ENCODE measurements around the gene SLC16A5. TPM values are rescaled to one million over a fixed set of nuclear protein-coding genes. Genes with fewer than 3 reads are reported as not detected.

SLC16A5 gene
- total RNA-seq, 4 donors from 2014 or later, result 59.1 to 93.3 (median 61.4) TPM

DNA sequence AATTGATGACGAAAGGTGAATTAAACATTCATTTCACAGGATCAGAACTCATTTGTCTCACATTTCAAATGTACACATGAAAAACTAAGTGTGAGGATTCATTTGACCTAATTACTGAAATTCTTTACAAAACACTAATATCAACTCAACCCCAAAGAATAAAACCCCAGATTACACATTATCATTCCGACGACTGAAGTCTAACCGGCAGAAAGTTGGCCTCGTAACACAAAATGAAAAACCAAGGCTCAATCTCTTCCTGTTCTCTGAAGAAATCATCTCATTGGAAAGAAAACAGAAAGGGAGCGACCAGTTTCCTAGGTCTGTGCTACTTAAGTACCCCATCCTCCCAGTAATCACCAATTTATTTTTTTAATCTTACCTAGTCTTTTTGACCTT lies 64.8 kb downstream of the SLC16A5 start:
- WGBS, result 84% methylated on average over 6 of the region's 6 CpGs

DNA sequence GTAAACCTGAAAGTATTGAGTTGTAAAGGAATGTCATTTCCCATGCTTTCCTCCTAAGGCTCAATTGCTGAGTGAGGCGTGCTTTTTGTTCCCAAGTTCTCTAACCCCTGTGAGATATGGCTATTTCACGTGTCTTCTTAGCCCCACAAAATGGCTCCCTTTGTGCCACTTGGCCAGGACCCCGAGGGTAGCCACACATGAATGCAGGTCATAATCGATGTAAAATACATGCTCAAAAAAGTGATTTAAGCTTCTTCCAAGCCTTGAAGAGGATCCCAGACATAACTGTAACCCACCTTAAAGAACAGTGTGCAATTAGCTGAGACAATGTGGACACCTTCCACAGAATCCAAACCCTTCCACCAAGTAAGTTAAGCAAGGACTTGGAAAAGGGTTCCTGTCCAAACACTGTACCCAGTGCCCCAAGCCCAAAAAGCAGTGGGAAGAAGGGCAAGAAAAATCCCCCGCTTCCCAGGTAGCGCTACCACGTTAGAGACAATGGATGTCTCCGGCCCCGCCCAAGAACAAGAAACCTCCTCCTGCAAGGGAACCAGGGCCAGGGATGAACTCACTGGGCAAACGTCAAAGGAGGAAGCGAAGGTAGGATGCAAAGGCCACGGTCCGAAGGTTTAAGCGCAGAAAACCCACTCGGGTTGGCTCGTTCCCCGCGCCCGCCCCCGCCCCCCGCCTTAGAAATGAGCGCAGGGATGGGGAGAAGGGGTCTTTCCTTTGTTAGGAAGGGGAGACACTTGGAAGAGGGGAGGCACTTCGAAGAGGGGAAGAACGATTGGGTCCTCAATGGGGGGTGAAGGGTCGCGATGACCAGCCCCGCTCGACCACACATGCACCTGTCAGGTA lies 65.4 kb downstream of the SLC16A5 start:
- DNase-seq (ENCODE audit: low spot score in 2 of 2), result peak; percentile 54 to 60
- Histone ChIP-seq H3K27me3 (no peaks in the 10 kb centered on the region), H3K9me3 (no peaks in the 10 kb centered on the region), H3K36me3 (peaks cover 4% of the 10 kb centered on the region), H3K27ac (no peak overlapping the region), H3K4me3 (peak overlapping the region; percentile 98), H3K4me1 (peaks cover 23% of the 10 kb centered on the region)
- TF ChIP-seq EP300 (IDR thresholded peaks at IDR 0.05) (no peak), POLR2A (IDR thresholded peaks at IDR 0.05) (no peak), POLR2AphosphoS5 (IDR thresholded peaks at IDR 0.05) (no peak)
- TF ChIP-seq, protein P1, sequence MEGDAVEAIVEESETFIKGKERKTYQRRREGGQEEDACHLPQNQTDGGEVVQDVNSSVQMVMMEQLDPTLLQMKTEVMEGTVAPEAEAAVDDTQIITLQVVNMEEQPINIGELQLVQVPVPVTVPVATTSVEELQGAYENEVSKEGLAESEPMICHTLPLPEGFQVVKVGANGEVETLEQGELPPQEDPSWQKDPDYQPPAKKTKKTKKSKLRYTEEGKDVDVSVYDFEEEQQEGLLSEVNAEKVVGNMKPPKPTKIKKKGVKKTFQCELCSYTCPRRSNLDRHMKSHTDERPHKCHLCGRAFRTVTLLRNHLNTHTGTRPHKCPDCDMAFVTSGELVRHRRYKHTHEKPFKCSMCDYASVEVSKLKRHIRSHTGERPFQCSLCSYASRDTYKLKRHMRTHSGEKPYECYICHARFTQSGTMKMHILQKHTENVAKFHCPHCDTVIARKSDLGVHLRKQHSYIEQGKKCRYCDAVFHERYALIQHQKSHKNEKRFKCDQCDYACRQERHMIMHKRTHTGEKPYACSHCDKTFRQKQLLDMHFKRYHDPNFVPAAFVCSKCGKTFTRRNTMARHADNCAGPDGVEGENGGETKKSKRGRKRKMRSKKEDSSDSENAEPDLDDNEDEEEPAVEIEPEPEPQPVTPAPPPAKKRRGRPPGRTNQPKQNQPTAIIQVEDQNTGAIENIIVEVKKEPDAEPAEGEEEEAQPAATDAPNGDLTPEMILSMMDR (IDR thresholded peaks at IDR 0.05), result no peak
- WGBS, result 6% methylated on average over 28 of the region's 28 CpGs

More for the DNA sequence above, 64.8 kb downstream of the SLC16A5 start:
- Histone ChIP-seq H3K36me3 (peaks cover 9% of the 10 kb centered on the region), H3K4me1 (peaks cover 23% of the 10 kb centered on the region), H3K27ac (no peak overlapping the region), H3K9me3 (no peaks in the 10 kb centered on the region), H3K4me3 (peak overlapping the region; percentile 98), H3K27me3 (no peaks in the 10 kb centered on the region)
- TF ChIP-seq EP300 (IDR thresholded peaks at IDR 0.05) (no peak), POLR2A (IDR thresholded peaks at IDR 0.05) (no peak), POLR2AphosphoS5 (IDR thresholded peaks at IDR 0.05) (no peak)
- TF ChIP-seq, protein P1 (IDR thresholded peaks at IDR 0.05), result no peak
- no peak for DNase-seq (ENCODE audit: low spot score in 2 of 2)

DNA sequence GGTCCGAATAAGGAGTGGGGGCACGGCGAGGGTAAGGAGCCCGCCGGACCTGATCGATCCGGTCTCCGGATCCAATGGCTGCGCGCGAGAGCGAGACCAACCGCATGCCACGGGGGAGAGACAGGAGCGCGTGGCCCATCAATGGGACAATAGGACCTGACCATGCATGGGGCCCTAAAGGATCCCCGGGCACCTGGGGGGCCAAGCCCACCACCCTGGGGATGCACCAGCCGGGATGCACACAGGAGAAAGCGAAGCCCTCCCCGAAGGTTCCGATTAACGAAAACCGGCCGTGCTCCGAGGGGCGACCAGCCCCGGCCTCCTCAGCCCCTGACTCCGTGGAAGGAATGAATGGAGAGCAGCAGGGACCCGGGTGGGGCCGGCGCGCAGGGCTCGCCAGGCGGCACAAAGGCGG lies 66.0 kb downstream of the SLC16A5 start:
- peak overlapping the region; percentile 71 for H3K27ac ChIP-seq
- no peaks in the 10 kb centered on the region for H3K9me3 ChIP-seq
- TF ChIP-seq POLR2A (IDR thresholded peaks at IDR 0.05), result no peak
- peak in 1 of 2 donors; percentile 68 for DNase-seq (ENCODE audit: low spot score in 2 of 2)
- peaks cover 23% of the 10 kb centered on the region for H3K4me1 ChIP-seq
- H3K4me3 ChIP-seq, result peak overlapping the region; percentile 98
- under 1% methylated on average over 35 of the region's 35 CpGs for WGBS
- no peaks in the 10 kb centered on the region for H3K36me3 ChIP-seq
- H3K27me3 ChIP-seq, result no peaks in the 10 kb centered on the region

DNA sequence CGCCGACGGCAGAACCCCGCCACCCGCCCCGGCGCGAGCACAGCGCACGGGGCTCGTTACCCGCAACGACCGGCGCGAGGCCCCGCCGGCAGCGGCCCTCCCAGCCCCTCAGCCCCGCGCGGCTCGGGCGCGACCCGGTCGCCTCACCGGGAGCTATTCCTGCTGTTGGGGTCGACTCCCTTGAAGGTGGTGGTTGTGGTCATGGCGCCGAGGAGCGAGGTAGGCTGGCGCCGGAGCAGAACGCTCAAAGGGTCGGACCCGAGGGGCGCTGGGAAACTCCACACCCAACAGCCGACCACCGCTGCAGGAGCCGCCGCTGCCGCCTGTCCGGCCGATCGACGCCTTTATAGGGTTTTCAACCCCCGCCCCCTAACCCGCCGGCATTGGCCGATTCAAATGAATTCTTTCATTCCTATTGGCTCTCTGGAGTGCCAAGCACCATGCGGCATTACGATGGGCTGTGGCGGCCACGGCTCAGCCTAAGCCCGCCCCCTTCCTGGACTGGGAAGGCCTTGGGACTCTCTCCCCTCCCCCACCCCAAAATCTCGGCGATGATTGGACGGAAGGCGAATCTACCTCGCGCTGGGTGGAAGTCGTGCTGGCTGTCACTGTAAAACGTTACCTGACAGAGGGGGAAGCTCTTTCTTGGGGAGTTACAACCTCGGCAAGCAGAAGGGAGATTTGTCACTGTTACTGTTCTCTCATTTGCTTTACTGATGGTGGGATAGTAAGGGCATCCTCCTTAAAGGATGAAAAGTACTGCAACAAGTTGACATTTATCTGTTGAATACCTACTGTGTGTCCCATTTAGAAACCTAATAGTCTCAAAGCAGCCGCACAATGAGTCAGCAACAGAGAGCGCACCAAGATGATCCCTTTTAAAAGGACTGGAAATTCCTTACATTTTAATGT lies 66.7 kb downstream of the SLC16A5 start, which contains the start of gene JPT1:
TSS of gene JPT1 (minus strand) at position 318 of the 912 bp plus-strand sequence. CDS start at position 203, 115 bp downstream.
- peak; percentile 98 to 99 for DNase-seq (ENCODE audit: low spot score in 2 of 2)
- no peaks in the 10 kb centered on the region for H3K36me3 ChIP-seq
- TF ChIP-seq POLR2AphosphoS5 (IDR thresholded peaks at IDR 0.05) (peak; percentile 44 to 82 (median 62)), POLR2A (IDR thresholded peaks at IDR 0.05) (peak in 1 of 2 donors; percentile 98), EP300 (IDR thresholded peaks at IDR 0.05) (no peak)
- no peaks in the 10 kb centered on the region for H3K27me3 ChIP-seq
- peak within 1 kb of the TSS; percentile 98 for H3K4me3 ChIP-seq
- H3K4me1 ChIP-seq, result peaks cover 23% of the 10 kb centered on the region
- peak within 1 kb of the TSS; percentile 71 for H3K27ac ChIP-seq
- 1% methylated on average over 46 of the region's 67 CpGs for WGBS
- H3K9me3 ChIP-seq, result no peaks in the 10 kb centered on the region

DNA sequence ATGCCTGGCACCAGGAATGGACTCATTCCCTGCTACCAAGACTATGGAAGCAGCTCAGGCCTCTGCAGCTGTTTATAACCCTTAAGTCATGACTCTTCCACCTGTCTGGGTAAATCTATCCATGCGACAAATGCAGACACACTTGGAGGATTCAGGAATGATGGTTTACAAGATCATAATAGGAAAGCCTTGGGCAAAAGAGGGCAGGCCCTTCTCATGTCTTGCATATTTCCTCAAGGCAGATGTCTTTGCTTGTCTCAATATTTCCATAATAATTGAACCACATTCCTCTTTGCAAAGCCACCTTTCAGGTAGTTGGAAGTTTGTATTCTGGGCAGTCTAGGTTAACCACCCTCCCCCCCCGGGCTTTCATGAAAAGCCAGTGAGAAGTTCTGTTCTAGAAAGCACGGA lies 67.4 kb downstream of the SLC16A5 start:
- H3K4me3 ChIP-seq, result no peak overlapping the region
- peak in 1 of 2 donors; percentile 46 for DNase-seq (ENCODE audit: low spot score in 2 of 2)
- H3K9me3 ChIP-seq, result no peaks in the 10 kb centered on the region
- H3K27ac ChIP-seq, result no peak overlapping the region
- peaks cover 23% of the 10 kb centered on the region for H3K4me1 ChIP-seq
- TF ChIP-seq, protein P1 (IDR thresholded peaks at IDR 0.05), result no peak
- TF ChIP-seq EP300 (IDR thresholded peaks at IDR 0.05), result no peak
- TF ChIP-seq POLR2A (IDR thresholded peaks at IDR 0.05), result no peak
- TF ChIP-seq POLR2AphosphoS5 (IDR thresholded peaks at IDR 0.05), result no peak
- WGBS, result 58% methylated on average over 3 of the region's 3 CpGs
- H3K27me3 ChIP-seq, result no peaks in the 10 kb centered on the region
- no peaks in the 10 kb centered on the region for H3K36me3 ChIP-seq

Other genes starting within 250 kb of the SLC16A5 start
- gene GRIN2C, start 228.1 kb upstream of the SLC16A5 start, total RNA-seq, result under 1 TPM in 1 of 4 donors, not detected in 3; 0.13 TPM
- gene FDXR, start 215.0 kb upstream of the SLC16A5 start, total RNA-seq, result 10 to 100 TPM; 19.1 to 34.1 (median 24.7) TPM
- 10 to 100 TPM in 2 of 4 donors, 1 to 10 TPM in 2; 4.9 to 11.6 (median 8.1) TPM for gene FADS6, start 194.3 kb upstream of the SLC16A5 start, total RNA-seq
- gene USH1G, start 164.7 kb upstream of the SLC16A5 start, total RNA-seq, result 1 to 10 TPM; 1.1 to 3.7 (median 1.9) TPM
- gene OTOP2, start 163.7 kb upstream of the SLC16A5 start, total RNA-seq, result under 1 TPM in 1 of 4 donors, not detected in 3; 0.49 TPM
- under 1 TPM in 2 of 4 donors, not detected in 2; 0.65 to 0.98 TPM for gene OTOP3, start 152.1 kb upstream of the SLC16A5 start, total RNA-seq
- 10 to 100 TPM in 2 of 4 donors, 1 to 10 TPM in 2; 3.4 to 13.7 (median 9.5) TPM for gene HID1, start 115.2 kb upstream of the SLC16A5 start, total RNA-seq
- 1 to 10 TPM; 5.6 to 8.6 (median 6.9) TPM for gene CDR2L, start 100.3 kb upstream of the SLC16A5 start, total RNA-seq
- 10 to 100 TPM; 20.2 to 68.2 (median 46.7) TPM for gene MRPL58, start 75.3 kb upstream of the SLC16A5 start, total RNA-seq
- gene ATP5PD, start 41.0 kb upstream of the SLC16A5 start, total RNA-seq, result 100 to 1,000 TPM; 167 to 312 (median 272) TPM
- 10 to 100 TPM; 25.3 to 37.7 (median 31.3) TPM for gene KCTD2, start 40.7 kb upstream of the SLC16A5 start, total RNA-seq
- gene ARMC7, start 22.0 kb downstream of the SLC16A5 start, total RNA-seq, result 10 to 100 TPM in 2 of 4 donors, 1 to 10 TPM in 2; 7.5 to 15.5 (median 10.5) TPM
- gene NT5C, start 43.8 kb downstream of the SLC16A5 start, total RNA-seq, result 10 to 100 TPM; 58.6 to 86.7 (median 69.6) TPM
- 10 to 100 TPM; 37.9 to 55.9 (median 50.4) TPM for gene JPT1, start 66.6 kb downstream of the SLC16A5 start, total RNA-seq
- gene SUMO2, start 95.0 kb downstream of the SLC16A5 start, total RNA-seq, result 10 to 100 TPM; 52.0 to 73.9 (median 70.8) TPM
- gene NUP85, start 117.7 kb downstream of the SLC16A5 start, total RNA-seq, result 10 to 100 TPM; 27.3 to 71.7 (median 33.0) TPM
- gene GGA3, start 173.7 kb downstream of the SLC16A5 start, total RNA-seq, result 10 to 100 TPM; 27.0 to 68.8 (median 35.3) TPM
- 10 to 100 TPM; 19.2 to 36.4 (median 29.0) TPM for gene MRPS7, start 173.9 kb downstream of the SLC16A5 start, total RNA-seq
- 10 to 100 TPM; 24.2 to 44.1 (median 30.6) TPM for gene MIF4GD, start 183.3 kb downstream of the SLC16A5 start, total RNA-seq
- 10 to 100 TPM in 2 of 4 donors, 1 to 10 TPM in 2; 6.1 to 14.4 (median 10.1) TPM for gene SLC25A19, start 201.5 kb downstream of the SLC16A5 start, total RNA-seq